Heart left ventricle (tissue), 13 donors: Measurements from ENCODE around the gene IGFN1.

Source experiments
- POLR2A ChIP-seq, 2 donors: fragments of 450-650 bp; IDR thresholded peaks; one replicate each; pipeline ENCODE4 v1.6.1; 2017; ENCODE audit warnings: antibody characterized with exemption in 2 of 2, mild to moderate bottlenecking in 2 of 2, moderate library complexity in 2 of 2
- TF ChIP-seq, protein P1 (sequence below), 12 donors: fragments of 200-600 bp; sonication (generic) in 4 of 12; IDR thresholded peaks; one replicate each; pipeline versions ENCODE4 v1.5.0 to v1.8.0; 2018 to 2022; ENCODE audit warnings: antibody characterized with exemption in 12 of 12, mild to moderate bottlenecking in 5 of 12
- donor health status: ischemic (EF 13 %, LVEDD 7.1; RV severe dilation, severe dysfunction).
- donor health status: DM: no; HTN: yes; CAD: no.
- donor health status: DM: no; HTN: no; CAD: no.
- donor health status: ischemic (EF 25% LVEDD 6.9; RV normal size, moderate dysfunction).
- donor health status: ischemic (EF 25% LVEDD 5.7; RV mildly dilated, moderate dysfunction).
- donor health status: ischemic (EF 35%, LVEDD 5.7; RV mildly dilated, moderate dysfunction).
- donor health status: nonischemic (EF 11% LVEDD 7.7; RV severe dilation, severe dysfunction).
- donor health status: DM: yes; HTN: yes; CAD: no.
- donor health status: PGD.
- donor health status: ischemic (EF 29% LVEDD 5.4; RV normal size, mild dysfunction).
- donor health status: nonischemic (EF 23%, LVEDD 6.1; RV moderate dilation, normal function).

GRCh38 chr1:201268604-201269151 is 78.1 kb downstream of the IGFN1 start:
- no peak for TF ChIP-seq POLR2A (IDR thresholded peaks at IDR 0.05)
- TF ChIP-seq, protein P1, sequence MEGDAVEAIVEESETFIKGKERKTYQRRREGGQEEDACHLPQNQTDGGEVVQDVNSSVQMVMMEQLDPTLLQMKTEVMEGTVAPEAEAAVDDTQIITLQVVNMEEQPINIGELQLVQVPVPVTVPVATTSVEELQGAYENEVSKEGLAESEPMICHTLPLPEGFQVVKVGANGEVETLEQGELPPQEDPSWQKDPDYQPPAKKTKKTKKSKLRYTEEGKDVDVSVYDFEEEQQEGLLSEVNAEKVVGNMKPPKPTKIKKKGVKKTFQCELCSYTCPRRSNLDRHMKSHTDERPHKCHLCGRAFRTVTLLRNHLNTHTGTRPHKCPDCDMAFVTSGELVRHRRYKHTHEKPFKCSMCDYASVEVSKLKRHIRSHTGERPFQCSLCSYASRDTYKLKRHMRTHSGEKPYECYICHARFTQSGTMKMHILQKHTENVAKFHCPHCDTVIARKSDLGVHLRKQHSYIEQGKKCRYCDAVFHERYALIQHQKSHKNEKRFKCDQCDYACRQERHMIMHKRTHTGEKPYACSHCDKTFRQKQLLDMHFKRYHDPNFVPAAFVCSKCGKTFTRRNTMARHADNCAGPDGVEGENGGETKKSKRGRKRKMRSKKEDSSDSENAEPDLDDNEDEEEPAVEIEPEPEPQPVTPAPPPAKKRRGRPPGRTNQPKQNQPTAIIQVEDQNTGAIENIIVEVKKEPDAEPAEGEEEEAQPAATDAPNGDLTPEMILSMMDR (IDR thresholded peaks at IDR 0.05): no peak
